Dedifferentiated amniotic fluid mesenchymal stem cell (primary cell): ENCODE measurements around the gene CDKN2B.

ENCODE experiments used
- DNase-seq: peaks from one replicate; pipeline ENCODE4 v3.0.0-alpha.2; 2016; ENCODE audit errors: extremely low spot score

CDKN2B gene

GRCh38 chr9:22035591-22036011 lies 26.5 kb upstream of the CDKN2B start:
- no peak for DNase-seq

GRCh38 chr9:22033012-22033630 lies 24.0 kb upstream of the CDKN2B start:
- no peak for DNase-seq

- no peak for DNase-seq
These were observed 22.7 kb upstream of the CDKN2B start for GRCh38 chr9:22031655-22032411.

GRCh38 chr9:22030101-22030598 lies 21.0 kb upstream of the CDKN2B start:
- peak; percentile 72 for DNase-seq

GRCh38 chr9:22029231-22029630 lies 20.1 kb upstream of the CDKN2B start:
- no peak for DNase-seq

GRCh38 chr9:22028394-22028793 lies 19.3 kb upstream of the CDKN2B start:
- no peak for DNase-seq

GRCh38 chr9:22026696-22027095 lies 17.6 kb upstream of the CDKN2B start:
- no peak for DNase-seq

- no peak for DNase-seq
These were observed 13.3 kb upstream of the CDKN2B start for GRCh38 chr9:22022396-22022795.

GRCh38 chr9:22010866-22011625 lies 1.9 kb upstream of the CDKN2B start:
- no peak for DNase-seq

GRCh38 chr9:22009506-22009867 lies 382 bp upstream of the CDKN2B start:
- DNase-seq: no peak

GRCh38 chr9:22008384-22008716 lies 755 bp downstream of the CDKN2B start:
- DNase-seq: no peak

GRCh38 chr9:22005702-22006606 lies 3.2 kb downstream of the CDKN2B start:
- no peak for DNase-seq

- no peak for DNase-seq
These were observed 3.9 kb downstream of the CDKN2B start for GRCh38 chr9:22005021-22005701.

- DNase-seq: no peak
These were observed 7.1 kb downstream of the CDKN2B start for GRCh38 chr9:22002038-22002437.

GRCh38 chr9:21998026-21998425 lies 11.1 kb downstream of the CDKN2B start:
- DNase-seq: no peak

- DNase-seq: no peak
These were observed 11.6 kb downstream of the CDKN2B start for GRCh38 chr9:21997480-21997879.

- DNase-seq: no peak
These were observed 12.2 kb downstream of the CDKN2B start for GRCh38 chr9:21996858-21997257.

- no peak for DNase-seq
These were observed 12.7 kb downstream of the CDKN2B start for GRCh38 chr9:21996438-21996837.

GRCh38 chr9:21995666-21996398 lies 13.3 kb downstream of the CDKN2B start:
- no peak for DNase-seq

- peak; percentile 73 for DNase-seq
These were observed 14.0 kb downstream of the CDKN2B start for GRCh38 chr9:21995006-21995665.
